Measurements from ENCODE around the gene FATE1. TPM values are rescaled to one million over a fixed set of nuclear protein-coding genes. Genes with fewer than 3 reads are reported as not detected.

Gene FATE1
- total and polyA plus RNA-seq, 2 experiments from 2014 or later: not detected

GRCh38 chrX:151714362-151714761 is 1.5 kb upstream of the FATE1 start:
- no peak overlapping the region for H2AFZ ChIP-seq
- no peak for TF ChIP-seq EZH2phosphoT487 (IDR thresholded peaks at IDR 0.05; ENCODE audit: low read depth, severe bottlenecking, unreplicated experiment)
- TF ChIP-seq EZH2 (IDR thresholded peaks at IDR 0.05; ENCODE audit: borderline replicate concordance): no peak
- TF ChIP-seq, protein P1, sequence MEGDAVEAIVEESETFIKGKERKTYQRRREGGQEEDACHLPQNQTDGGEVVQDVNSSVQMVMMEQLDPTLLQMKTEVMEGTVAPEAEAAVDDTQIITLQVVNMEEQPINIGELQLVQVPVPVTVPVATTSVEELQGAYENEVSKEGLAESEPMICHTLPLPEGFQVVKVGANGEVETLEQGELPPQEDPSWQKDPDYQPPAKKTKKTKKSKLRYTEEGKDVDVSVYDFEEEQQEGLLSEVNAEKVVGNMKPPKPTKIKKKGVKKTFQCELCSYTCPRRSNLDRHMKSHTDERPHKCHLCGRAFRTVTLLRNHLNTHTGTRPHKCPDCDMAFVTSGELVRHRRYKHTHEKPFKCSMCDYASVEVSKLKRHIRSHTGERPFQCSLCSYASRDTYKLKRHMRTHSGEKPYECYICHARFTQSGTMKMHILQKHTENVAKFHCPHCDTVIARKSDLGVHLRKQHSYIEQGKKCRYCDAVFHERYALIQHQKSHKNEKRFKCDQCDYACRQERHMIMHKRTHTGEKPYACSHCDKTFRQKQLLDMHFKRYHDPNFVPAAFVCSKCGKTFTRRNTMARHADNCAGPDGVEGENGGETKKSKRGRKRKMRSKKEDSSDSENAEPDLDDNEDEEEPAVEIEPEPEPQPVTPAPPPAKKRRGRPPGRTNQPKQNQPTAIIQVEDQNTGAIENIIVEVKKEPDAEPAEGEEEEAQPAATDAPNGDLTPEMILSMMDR (IDR thresholded peaks at IDR 0.05; ENCODE audit: poor library complexity): no peak
- H3K9me3 ChIP-seq (ENCODE audit: low read depth): no peaks in the 10 kb centered on the region
- H3K27ac ChIP-seq: no peak overlapping the region
- no peaks in the 10 kb centered on the region for H3K4me1 ChIP-seq (ENCODE audit: insufficient read depth)
- H3K4me3 ChIP-seq: no peak overlapping the region
- DNase-seq (ENCODE audit: low spot score): no peak
- H3K9me2 ChIP-seq (replicated peaks; ENCODE audit: insufficient read depth): no peaks in the 10 kb centered on the region
- no peaks in the 10 kb centered on the region for H3K79me2 ChIP-seq
- no peak overlapping the region for H3K4me2 ChIP-seq
- H4K20me1 ChIP-seq (ENCODE audit: insufficient read depth, poor library complexity, severe bottlenecking): no peaks in the 10 kb centered on the region
- no peaks in the 10 kb centered on the region for H3K27me3 ChIP-seq
- whole genome bisulfite sequencing (ENCODE audit: low lambda C conversion rate, missing lambda C conversion rate): 59% methylated on average over 5 of the region's 5 CpGs
- no peaks in the 10 kb centered on the region for H3K36me3 ChIP-seq (replicated peaks; ENCODE audit: insufficient read depth, low read depth)

DNA sequence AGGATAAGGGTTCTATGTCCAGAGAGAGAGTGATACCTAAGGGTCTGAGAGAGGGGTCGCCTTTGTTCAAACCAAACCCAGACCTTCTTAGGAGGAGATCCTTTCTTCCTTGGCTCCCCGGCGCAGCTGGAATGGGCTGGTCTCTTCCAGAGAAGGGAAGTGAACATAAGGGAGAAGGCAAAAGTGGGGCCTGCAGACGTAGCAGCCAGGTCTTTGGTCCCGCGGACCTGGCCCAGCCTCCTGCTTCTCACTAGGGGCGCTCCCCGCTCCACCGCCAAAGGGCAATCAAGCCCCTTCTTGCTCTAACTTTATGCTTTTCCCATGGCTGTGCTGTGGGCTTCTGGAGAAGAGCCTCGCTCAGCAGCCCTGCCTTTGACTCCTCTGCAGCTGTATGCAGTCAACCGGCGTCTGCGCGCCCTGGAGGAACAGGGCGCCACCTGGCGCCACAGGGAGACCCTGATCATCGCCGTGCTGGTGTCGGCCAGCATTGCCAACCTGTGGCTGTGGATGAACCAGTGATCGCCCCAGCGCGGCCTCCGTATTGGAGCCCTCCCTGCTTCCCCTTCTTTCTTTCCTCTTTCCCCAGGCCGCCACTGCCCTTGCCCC is 6.5 kb downstream of the FATE1 start:
- 63% methylated on average over 24 of the region's 24 CpGs for WGBS (ENCODE audit: low lambda C conversion rate, missing lambda C conversion rate)
- TF ChIP-seq, protein P1 (IDR thresholded peaks at IDR 0.05; ENCODE audit: poor library complexity): peak; percentile 49
- no peak for TF ChIP-seq EZH2 (IDR thresholded peaks at IDR 0.05; ENCODE audit: borderline replicate concordance)
- H3K4me1 ChIP-seq (ENCODE audit: insufficient read depth): no peaks in the 10 kb centered on the region
- peak; percentile 68 for DNase-seq (ENCODE audit: low spot score)
- H3K9me3 ChIP-seq (ENCODE audit: low read depth): no peaks in the 10 kb centered on the region
- no peaks in the 10 kb centered on the region for H3K36me3 ChIP-seq (replicated peaks; ENCODE audit: insufficient read depth, low read depth)
- H3K4me2 ChIP-seq: no peak overlapping the region
- no peaks in the 10 kb centered on the region for H3K27me3 ChIP-seq
- no peak overlapping the region for H2AFZ ChIP-seq
- no peaks in the 10 kb centered on the region for H4K20me1 ChIP-seq (ENCODE audit: insufficient read depth, poor library complexity, severe bottlenecking)
- H3K79me2 ChIP-seq: no peaks in the 10 kb centered on the region
- no peaks in the 10 kb centered on the region for H3K9me2 ChIP-seq (replicated peaks; ENCODE audit: insufficient read depth)
- H3K4me3 ChIP-seq: no peak overlapping the region
- no peak overlapping the region for H3K27ac ChIP-seq

GRCh38 chrX:151723156-151723760 is 7.4 kb downstream of the FATE1 start:
- no peaks in the 10 kb centered on the region for H3K4me1 ChIP-seq (ENCODE audit: insufficient read depth)
- 84% methylated on average over 7 of the region's 7 CpGs for WGBS (ENCODE audit: low lambda C conversion rate, missing lambda C conversion rate)
- H2AFZ ChIP-seq: no peak overlapping the region
- DNase-seq (ENCODE audit: low spot score): no peak
- H4K20me1 ChIP-seq (ENCODE audit: insufficient read depth, poor library complexity, severe bottlenecking): no peaks in the 10 kb centered on the region
- H3K27me3 ChIP-seq: no peaks in the 10 kb centered on the region
- no peak overlapping the region for H3K4me2 ChIP-seq
- H3K27ac ChIP-seq: no peak overlapping the region
- TF ChIP-seq EZH2 (IDR thresholded peaks at IDR 0.05; ENCODE audit: borderline replicate concordance): no peak
- TF ChIP-seq, protein P1 (IDR thresholded peaks at IDR 0.05; ENCODE audit: poor library complexity): no peak
- no peaks in the 10 kb centered on the region for H3K36me3 ChIP-seq (replicated peaks; ENCODE audit: insufficient read depth, low read depth)
- no peak overlapping the region for H3K4me3 ChIP-seq
- no peaks in the 10 kb centered on the region for H3K9me3 ChIP-seq (ENCODE audit: low read depth)
- H3K9me2 ChIP-seq (replicated peaks; ENCODE audit: insufficient read depth): no peaks in the 10 kb centered on the region
- H3K79me2 ChIP-seq: no peaks in the 10 kb centered on the region

Measured in hepatocyte (in vitro differentiated cells).